Breast epithelium (tissue), 4 donors: ENCODE data around the gene HOXD13. TPM values are rescaled to one million over a fixed set of nuclear protein-coding genes. Genes with fewer than 3 reads are reported as not detected.

Experiments used
- DNase-seq, 2 donors: peaks; one replicate each; pipeline ENCODE4 v3.0.0-alpha.2; 2019; ENCODE audit warnings: low spot score in 2 of 2
- H3K27ac ChIP-seq, 2 donors: fragments of 200-600 bp; sonication (generic) in 1 of 2; one replicate each; pipeline ENCODE4 v1.5.1; 2016 to 2019; ENCODE audit warnings: mild to moderate bottlenecking in 1 of 2
- H3K27me3 ChIP-seq, 2 donors: fragments of 200-600 bp; sonication (generic) in 1 of 2; one replicate each; pipeline versions ENCODE4 v1.5.1 to v1.6.0; 2017 to 2019; ENCODE audit warnings: control low read depth in 1 of 2, mild to moderate bottlenecking in 1 of 2
- H3K36me3 ChIP-seq: fragments of 200-600 bp; one replicate; pipeline ENCODE4 v1.5.1; 2019
- H3K4me1 ChIP-seq, 2 donors: fragments of 200-600 bp; sonication (generic); one replicate each; pipeline ENCODE4 v1.5.1; 2016 to 2019; ENCODE audit warnings: control low read depth in 1 of 2
- H3K4me3 ChIP-seq, 3 donors: fragments of 200-600 bp; sonication (generic); 1 replicate in 2 of 3; 2 replicates in 1 of 3; pipeline ENCODE4 v1.5.1; 2016 to 2019; ENCODE audit warnings: mild to moderate bottlenecking in 3 of 3, moderate library complexity in 2 of 3
- H3K9me3 ChIP-seq, 2 donors: fragments of 200-600 bp; sonication (generic) in 1 of 2; one replicate each; pipeline ENCODE4 v1.5.1; 2016 to 2019; ENCODE audit warnings: control low read depth in 1 of 2
- CTCF ChIP-seq, 3 donors: fragments of 450-650 bp; IDR thresholded peaks; one replicate each; pipeline ENCODE4 v1.5.1; 2016 to 2017; ENCODE audit warnings: antibody characterized with exemption in 3 of 3, mild to moderate bottlenecking in 3 of 3, moderate library complexity in 3 of 3
- POLR2A ChIP-seq: fragments of 450-650 bp; IDR thresholded peaks from one replicate; pipeline ENCODE4 v1.6.1; 2016; ENCODE audit warnings: antibody characterized with exemption, mild to moderate bottlenecking, moderate library complexity
- POLR2AphosphoS5 ChIP-seq, 3 donors: sonication (generic); formaldehyde crosslinking; IDR thresholded peaks; one replicate each; pipeline ENCODE4 v1.6.1; 2017; ENCODE audit warnings: antibody characterized with exemption in 3 of 3
- intact Hi-C: fragments of 100-400 bp; cut with DNase I; formaldehyde crosslinking; loops from one replicate; pipeline ENCODE4 v1.15.1; 2023; ENCODE audit warnings: low total_unique reads
- total RNA-seq, 3 donors: library from RNA; depleted of rRNA; stranded (reverse); fragments of >200 nt; gene quantifications; one replicate each; pipeline ENCODE4 v1.1.0, GENCODE V29; 2016

Gene HOXD13
- total RNA-seq, 3 donors from 2014 or later, result not detected

DNA sequence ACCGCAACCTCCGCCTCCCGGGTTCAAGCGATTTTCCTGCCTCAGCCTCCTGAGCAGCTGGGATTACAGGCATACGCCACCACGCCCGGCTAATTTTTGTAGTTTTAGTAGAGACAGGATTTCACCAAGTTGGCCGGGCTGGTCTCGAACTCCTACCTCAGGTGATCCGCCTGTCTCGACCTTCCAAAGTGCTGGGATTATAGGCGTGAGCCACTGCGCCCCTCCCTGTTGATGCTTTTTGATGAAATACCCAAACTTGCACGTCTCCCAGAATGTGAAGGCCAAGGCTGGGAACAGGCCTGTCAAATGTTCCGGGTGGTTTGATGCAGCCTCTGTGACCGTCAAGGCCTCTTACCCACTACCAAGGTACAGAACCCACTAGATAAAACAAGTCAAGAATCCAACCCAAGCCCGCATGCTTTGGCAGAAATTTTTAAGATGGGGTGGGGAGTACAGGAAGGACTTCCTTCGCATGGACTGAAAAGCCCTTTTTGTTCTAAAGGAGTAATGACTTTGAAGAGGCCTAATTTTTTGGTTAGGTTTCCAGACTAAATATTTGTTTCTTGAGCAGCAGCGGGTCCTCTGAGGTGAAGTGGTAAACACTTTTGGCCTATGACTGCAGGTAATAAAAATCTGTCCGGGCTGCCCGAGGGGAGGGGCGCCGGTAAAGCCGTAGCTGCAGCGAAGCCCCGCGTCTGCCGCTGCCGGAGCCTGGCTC, 5.0 kb upstream of the HOXD13 start:
- Histone ChIP-seq H3K27ac (no peak overlapping the region), H3K4me3 (peak overlapping the region in 1 of 3 donors; percentile 55), H3K27me3 (peaks cover 6 to 100% of the 10 kb centered on the region in 2 donors), H3K9me3 (peaks cover 0 to 9% of the 10 kb centered on the region in 2 donors), H3K36me3 (no peaks in the 10 kb centered on the region), H3K4me1 (no peaks in the 10 kb centered on the region)
- TF ChIP-seq CTCF (IDR thresholded peaks at IDR 0.05) (no peak), POLR2A (no peak), POLR2AphosphoS5 (IDR thresholded peaks at IDR 0.05) (no peak)
- intact Hi-C loops, result loop anchor here (10.0 kb wide), 1 partner anchor 403 kb away; no protein-coding TSS in a partner anchor
- DNase-seq, result no peak

GRCh38 chr2:176088048-176088936, 4.2 kb upstream of the HOXD13 start:
- H3K36me3 ChIP-seq, result no peaks in the 10 kb centered on the region
- no peak overlapping the region for H3K27ac ChIP-seq
- DNase-seq, result no peak
- peaks cover 4% of the 10 kb centered on the region in 2 donors for H3K4me1 ChIP-seq
- TF ChIP-seq CTCF (IDR thresholded peaks at IDR 0.05) (peak in 2 of 3 donors; percentile 58 to 67), POLR2AphosphoS5 (IDR thresholded peaks at IDR 0.05) (no peak)
- H3K27me3 ChIP-seq, result peaks cover 12 to 100% of the 10 kb centered on the region in 2 donors
- peak overlapping the region in 2 of 3 donors; percentile 27 to 55 for H3K4me3 ChIP-seq
- peaks cover 0 to 9% of the 10 kb centered on the region in 2 donors for H3K9me3 ChIP-seq
- intact Hi-C loops, result loop anchor here (10.0 kb wide), 1 partner anchor 403 kb away; no protein-coding TSS in a partner anchor

DNA sequence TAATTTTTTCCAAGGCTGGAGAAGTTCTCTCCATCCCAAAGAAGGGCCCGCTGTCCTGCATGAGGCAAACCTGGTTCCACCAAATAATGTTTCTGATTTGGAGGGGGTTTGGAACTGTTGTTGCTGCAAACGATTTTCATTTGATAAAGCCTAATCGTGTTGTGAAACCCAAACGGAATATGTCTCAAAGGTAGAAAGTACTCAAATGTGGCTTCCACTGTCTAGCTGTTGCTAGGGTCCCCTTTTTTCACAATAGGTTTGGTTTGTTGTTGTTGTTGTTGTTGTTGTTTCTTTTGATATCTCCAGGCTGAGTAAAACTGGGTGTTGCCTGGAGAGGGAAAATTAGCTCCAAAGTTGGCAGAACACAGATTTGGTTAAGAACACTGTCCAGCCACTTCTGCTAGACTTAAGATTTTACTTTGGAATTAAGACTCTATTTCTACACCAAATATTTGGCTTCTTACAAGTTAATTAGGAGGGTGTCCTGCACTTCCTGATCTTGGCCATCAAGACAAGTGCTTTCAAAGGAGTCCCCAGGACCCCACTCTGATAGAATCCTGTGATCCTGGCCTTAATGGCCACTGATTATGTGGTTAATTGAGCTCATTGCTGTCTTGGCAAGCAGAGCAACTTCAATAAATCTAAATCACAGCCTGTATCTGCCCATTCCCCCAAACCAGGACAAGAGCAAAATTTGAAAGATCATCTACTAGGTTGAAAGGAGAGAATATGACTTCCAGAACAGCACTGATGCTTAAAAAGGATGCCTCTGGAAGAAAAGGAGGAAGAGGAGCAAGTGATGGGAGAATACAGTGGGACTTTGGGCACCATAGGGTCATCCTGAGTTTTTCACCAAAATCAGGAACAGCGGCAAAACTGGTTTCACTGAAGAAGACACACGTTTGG, 3.3 kb upstream of the HOXD13 start:
- no peak overlapping the region for H3K27ac ChIP-seq
- H3K4me1 ChIP-seq, result peaks cover 5% of the 10 kb centered on the region in 2 donors
- H3K9me3 ChIP-seq, result no peaks in the 10 kb centered on the region
- H3K27me3 ChIP-seq, result peaks cover 16 to 99% of the 10 kb centered on the region in 2 donors
- TF ChIP-seq CTCF (IDR thresholded peaks at IDR 0.05), result no peak
- intact Hi-C loops, result loop anchor here (10.0 kb wide), 1 partner anchor 404 kb away; no protein-coding TSS in a partner anchor
- no peak overlapping the region for H3K4me3 ChIP-seq
- H3K36me3 ChIP-seq, result no peaks in the 10 kb centered on the region
- no peak for DNase-seq

DNA sequence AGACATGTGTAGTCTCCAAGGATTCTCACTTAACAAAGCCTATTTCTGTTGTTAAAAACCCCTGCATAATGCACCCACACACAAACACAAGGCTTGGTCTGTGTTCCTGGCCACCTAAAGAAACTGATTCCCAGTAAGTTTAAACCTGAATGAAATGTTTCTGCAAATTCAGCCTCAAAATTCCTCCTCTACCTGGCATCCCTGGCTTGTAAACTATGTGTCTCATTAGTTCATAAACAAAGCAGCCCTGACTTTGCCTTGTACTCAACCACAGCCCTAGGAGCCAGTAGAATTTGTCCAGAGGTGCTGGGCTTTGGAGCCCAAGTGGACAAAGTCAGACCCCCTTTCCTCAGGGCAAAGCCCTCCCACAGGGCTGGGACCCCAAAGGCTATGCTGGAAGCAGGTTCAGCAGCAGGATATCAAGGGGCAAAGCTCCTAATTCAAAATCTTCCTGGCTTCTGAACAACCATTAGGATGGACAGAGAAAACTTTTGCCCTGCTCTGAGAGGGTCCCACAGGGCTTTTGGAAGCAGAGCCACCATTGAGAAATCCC, 2.6 kb upstream of the HOXD13 start:
- TF ChIP-seq CTCF (IDR thresholded peaks at IDR 0.05) (no peak), POLR2A (no peak), POLR2AphosphoS5 (IDR thresholded peaks at IDR 0.05) (no peak)
- intact Hi-C loops, result loop anchor here (10.0 kb wide), 1 partner anchor 405 kb away; no protein-coding TSS in a partner anchor
- DNase-seq, result no peak
- Histone ChIP-seq H3K27ac (no peak overlapping the region), H3K9me3 (no peaks in the 10 kb centered on the region), H3K4me3 (no peak overlapping the region), H3K36me3 (no peaks in the 10 kb centered on the region), H3K27me3 (peaks cover 16 to 99% of the 10 kb centered on the region in 2 donors), H3K4me1 (peaks cover 5% of the 10 kb centered on the region in 2 donors)
